Esophagus muscularis mucosa (tissue), 4 donors: Measurements from ENCODE around the gene SYPL2. TPM values are rescaled to one million over a fixed set of nuclear protein-coding genes. Genes with fewer than 3 reads are reported as not detected.

Experiments
- DNase-seq: peaks from one replicate; pipeline ENCODE4 v3.0.0-alpha.2; 2017; ENCODE audit errors: extremely low spot score
- H3K27ac ChIP-seq, 4 donors: fragments of 200-600 bp; sonication (generic); replicated peaks in 1 of 4; 1 replicate in 3 of 4; 2 replicates in 1 of 4; pipeline ENCODE4 v1.5.1; 2016 to 2019; ENCODE audit warnings: mild to moderate bottlenecking in 1 of 4
- H3K27me3 ChIP-seq, 4 donors: fragments of 200-600 bp; sonication (generic); one replicate each; pipeline versions ENCODE4 v1.5.1 to v1.6.0; 2016 to 2019
- H3K36me3 ChIP-seq, 4 donors: fragments of 200-600 bp; sonication (generic); one replicate each; pipeline ENCODE4 v1.5.1; 2016 to 2019
- H3K4me1 ChIP-seq, 4 donors: fragments of 200-600 bp; sonication (generic); one replicate each; pipeline ENCODE4 v1.5.1; 2016 to 2019
- H3K4me3 ChIP-seq, 4 donors: fragments of 200-600 bp; sonication (generic); 1 replicate in 2 of 4; 2 replicates in 2 of 4; pipeline ENCODE4 v1.5.1; 2016 to 2019; ENCODE audit warnings: mild to moderate bottlenecking in 4 of 4, moderate library complexity in 1 of 4
- H3K9me3 ChIP-seq, 4 donors: fragments of 200-600 bp; sonication (generic); 1 replicate in 3 of 4; 2 replicates in 1 of 4; pipeline ENCODE4 v1.5.1; 2016 to 2019
- CTCF ChIP-seq, 3 experiments: fragments of 200-600 bp in 2 of 3; fragments of 450-650 bp in 1 of 3; sonication (generic) in 2 of 3; IDR thresholded peaks; one replicate each; pipeline ENCODE4 v1.5.1; 2017 to 2019; ENCODE audit warnings: antibody characterized with exemption in 3 of 3, mild to moderate bottlenecking in 2 of 3, moderate library complexity in 1 of 3
- EP300 ChIP-seq: sonication (generic); formaldehyde crosslinking; IDR thresholded peaks from one replicate; pipeline ENCODE4 v1.6.1; 2017; ENCODE audit warnings: antibody characterized with exemption
- POLR2A ChIP-seq: fragments of 450-650 bp; IDR thresholded peaks from one replicate; pipeline ENCODE4 v1.6.1; 2017; ENCODE audit warnings: antibody characterized with exemption, moderate library complexity, mild to moderate bottlenecking, low read depth
- POLR2AphosphoS5 ChIP-seq, 2 donors: sonication (generic); formaldehyde crosslinking; IDR thresholded peaks; one replicate each; pipeline ENCODE4 v1.6.1; 2017; ENCODE audit warnings: antibody characterized with exemption in 2 of 2
- WGBS: methylation state at CpG from one replicate; pipeline ENCODE4 v1.1.5; 2018; 5-methylcytosine and 5-hydroxymethylcytosine counted together
- intact Hi-C: fragments of 100-400 bp; cut with DNase I; formaldehyde crosslinking; loops from one replicate; pipeline ENCODE4 v1.15.1; 2023
- total RNA-seq, 4 donors: library from RNA; depleted of rRNA; stranded (reverse); fragments of >200 nt; gene quantifications; one replicate each; pipeline versions ENCODE4 v1.1.0 to v1.2.1, GENCODE V29; 2016

SYPL2 gene
- total RNA-seq, 4 donors from 2014 or later = 2.7 to 8.0 (median 4.6) TPM

- 88% methylated on average over 1 of the region's 1 CpG for WGBS
- TF ChIP-seq POLR2A (no peak), EP300 (no peak), POLR2AphosphoS5 (IDR thresholded peaks at IDR 0.05) (no peak), CTCF (IDR thresholded peaks at IDR 0.05) (no peak)
- no peak overlapping the region for H3K4me3 ChIP-seq
- DNase-seq = no peak
- H3K4me1 ChIP-seq = peaks cover 12 to 74% (median 53%) of the 10 kb centered on the region in 4 donors
- intact Hi-C loops = no loop called here
- peaks cover 0 to 21% (median 4%) of the 10 kb centered on the region in 4 donors for H3K36me3 ChIP-seq
- H3K27ac ChIP-seq = no peak overlapping the region
- no peaks in the 10 kb centered on the region for H3K27me3 ChIP-seq
- H3K9me3 ChIP-seq = no peaks in the 10 kb centered on the region
These were observed 38.6 kb downstream of the SYPL2 start for GRCh38 chr1:109504974-109505373.

DNA sequence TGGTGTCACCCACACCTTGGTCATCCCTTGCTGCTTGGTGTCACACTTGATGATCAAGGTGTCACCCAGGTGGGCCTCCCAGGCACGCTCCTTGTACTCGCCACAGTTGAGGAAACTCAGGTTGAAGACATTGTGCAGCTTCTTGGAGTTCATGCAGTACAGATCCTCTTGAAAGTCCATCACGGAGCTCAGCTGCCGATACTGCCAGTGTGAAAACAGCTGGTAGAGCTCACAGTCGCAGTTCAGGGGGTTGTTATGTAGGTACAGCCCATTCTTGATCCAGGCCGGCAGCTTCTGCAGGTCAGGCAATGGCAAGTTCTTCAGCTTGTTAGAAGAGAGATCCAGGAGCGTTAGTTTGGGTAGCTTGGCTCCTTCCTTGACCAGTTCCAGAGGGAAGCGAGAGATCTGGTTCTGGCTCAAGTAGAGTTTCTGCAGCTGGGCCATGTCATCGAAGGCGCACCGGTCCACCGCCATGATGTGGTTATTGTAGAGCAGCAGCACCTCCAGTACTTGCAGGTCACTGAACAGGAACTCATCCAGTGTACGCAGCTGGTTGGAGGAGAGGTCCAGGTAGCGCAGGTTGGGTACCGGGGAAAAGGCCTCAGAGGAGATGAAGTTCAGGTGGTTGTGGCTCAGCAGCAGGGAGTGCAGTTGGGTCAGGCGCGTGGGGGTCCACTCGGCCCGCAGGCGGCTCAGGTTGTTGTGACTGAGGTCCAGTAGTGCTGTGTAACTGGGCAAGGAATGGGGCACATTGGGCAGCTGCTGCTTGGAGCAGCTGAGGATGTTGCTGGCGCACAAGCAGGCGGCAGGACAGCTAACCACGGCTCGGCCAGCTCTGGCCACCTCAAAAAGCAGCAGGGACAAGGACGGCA lies 41.9 kb downstream of the SYPL2 start:
- Histone ChIP-seq H3K36me3 (peaks cover 0 to 5% (median 0%) of the 10 kb centered on the region in 4 donors), H3K4me3 (peak overlapping the region; percentile 79 to 91 (median 81)), H3K4me1 (peaks cover 15 to 50% (median 30%) of the 10 kb centered on the region in 4 donors), H3K9me3 (no peaks in the 10 kb centered on the region), H3K27me3 (no peaks in the 10 kb centered on the region), H3K27ac (peak overlapping the region in 2 of 4 donors; percentile 75 to 76)
- no peak for DNase-seq
- TF ChIP-seq CTCF (IDR thresholded peaks at IDR 0.05) (no peak), EP300 (no peak), POLR2A (no peak), POLR2AphosphoS5 (IDR thresholded peaks at IDR 0.05) (no peak)
- intact Hi-C loops = no loop called here
- WGBS = 92% methylated on average over 25 of the region's 25 CpGs

DNA sequence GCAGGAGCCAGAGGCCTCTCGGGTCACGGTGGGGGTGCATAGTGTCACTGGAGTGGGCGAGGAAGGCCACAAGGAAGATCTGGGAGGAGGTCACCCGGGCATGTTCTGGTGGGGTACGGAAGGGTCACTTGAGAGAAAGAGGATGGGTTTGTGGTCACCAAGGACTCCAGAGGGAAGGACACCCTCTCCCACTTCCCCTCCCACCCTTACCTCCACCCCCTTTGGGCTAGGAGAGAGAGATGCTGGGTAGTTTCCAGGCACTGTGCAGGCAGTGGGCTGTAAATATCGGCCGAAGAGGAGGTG lies 42.5 kb downstream of the SYPL2 start:
- TF ChIP-seq POLR2AphosphoS5 (IDR thresholded peaks at IDR 0.05) (no peak), EP300 (no peak), POLR2A (no peak), CTCF (IDR thresholded peaks at IDR 0.05) (no peak)
- H3K4me3 ChIP-seq = peak overlapping the region; percentile 79 to 91 (median 81)
- H3K27ac ChIP-seq = peak overlapping the region; percentile 69 to 76 (median 74)
- no peaks in the 10 kb centered on the region for H3K27me3 ChIP-seq
- intact Hi-C loops = no loop called here
- peaks cover 0 to 5% (median 0%) of the 10 kb centered on the region in 4 donors for H3K36me3 ChIP-seq
- peaks cover 15 to 47% (median 30%) of the 10 kb centered on the region in 4 donors for H3K4me1 ChIP-seq
- 63% methylated on average over 7 of the region's 7 CpGs for WGBS
- no peaks in the 10 kb centered on the region for H3K9me3 ChIP-seq
- DNase-seq = no peak

DNA sequence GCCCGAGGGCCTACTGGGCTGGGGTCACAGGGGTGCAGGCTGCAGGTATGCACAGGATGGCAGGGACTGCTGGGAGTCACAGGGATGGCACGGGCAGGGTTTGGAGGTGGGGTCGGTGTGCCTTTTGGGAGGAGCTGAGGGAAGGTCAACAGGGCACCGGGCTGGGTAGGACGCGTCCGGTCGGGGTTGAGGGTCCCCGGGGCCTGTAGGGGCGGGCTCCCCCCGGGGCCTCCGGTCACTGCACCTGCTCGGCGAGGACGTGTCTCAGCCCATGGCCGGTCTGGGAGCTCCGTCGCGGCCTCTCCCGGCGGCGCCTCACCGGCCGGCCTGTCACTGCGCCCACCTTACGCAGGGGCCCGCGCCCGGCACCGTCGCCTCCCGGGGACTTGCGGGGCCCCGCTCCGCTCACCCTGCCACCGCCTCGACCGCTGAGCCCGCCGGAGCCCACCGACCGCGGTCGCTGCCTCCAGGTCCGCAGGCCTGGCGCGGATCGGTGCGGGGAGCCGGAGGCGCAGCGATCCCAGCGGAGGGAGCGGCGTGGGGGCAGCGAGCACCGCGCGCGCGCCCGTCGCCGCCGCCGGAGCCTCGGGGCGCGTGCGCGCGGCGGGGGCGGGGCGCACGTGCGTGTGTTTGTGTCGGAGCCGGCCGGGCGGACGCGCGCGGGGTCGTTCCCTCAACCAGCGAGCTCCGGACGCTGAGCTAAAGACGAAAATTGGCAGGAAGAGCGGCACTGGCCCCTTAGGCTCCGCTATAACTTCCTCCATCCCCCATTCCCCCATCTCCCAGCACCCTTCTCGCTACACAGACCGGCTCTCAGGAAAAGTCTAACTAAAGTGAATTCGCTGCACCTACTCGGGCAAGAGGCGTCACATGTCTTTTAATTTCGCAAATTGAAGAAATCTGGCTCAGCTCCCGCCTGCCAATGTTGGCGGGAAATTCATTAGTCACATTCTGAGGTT lies 43.1 kb downstream of the SYPL2 start, which contains the start of gene AMIGO1:
Gene AMIGO1 (minus strand): TSS at position 552 of the 959 bp plus-strand sequence. CDS start 815 bp downstream, outside the sequence.
- no peak for DNase-seq
- peak within 1 kb of the TSS; percentile 79 to 91 (median 81) for H3K4me3 ChIP-seq
- H3K27ac ChIP-seq = peak within 1 kb of the TSS; percentile 69 to 76 (median 74)
- WGBS = 4% methylated on average over 12 of the region's 100 CpGs
- H3K9me3 ChIP-seq = no peaks in the 10 kb centered on the region
- no peaks in the 10 kb centered on the region for H3K27me3 ChIP-seq
- intact Hi-C loops = no loop called here
- H3K36me3 ChIP-seq = peaks cover 0 to 5% (median 0%) of the 10 kb centered on the region in 4 donors
- H3K4me1 ChIP-seq = peaks cover 15 to 42% (median 26%) of the 10 kb centered on the region in 4 donors
- TF ChIP-seq POLR2AphosphoS5 (IDR thresholded peaks at IDR 0.05) = no peak
- TF ChIP-seq POLR2A = no peak
- no peak for TF ChIP-seq CTCF (IDR thresholded peaks at IDR 0.05)
- no peak for TF ChIP-seq EP300
